ENCODE data around the gene FBXW7. TPM values are rescaled to one million over a fixed set of nuclear protein-coding genes. Genes with fewer than 3 reads are reported as not detected.

FBXW7 gene
- total RNA-seq, 6 experiments from 2014 or later, result 17.4 to 26.1 (median 19.5) TPM

DNA sequence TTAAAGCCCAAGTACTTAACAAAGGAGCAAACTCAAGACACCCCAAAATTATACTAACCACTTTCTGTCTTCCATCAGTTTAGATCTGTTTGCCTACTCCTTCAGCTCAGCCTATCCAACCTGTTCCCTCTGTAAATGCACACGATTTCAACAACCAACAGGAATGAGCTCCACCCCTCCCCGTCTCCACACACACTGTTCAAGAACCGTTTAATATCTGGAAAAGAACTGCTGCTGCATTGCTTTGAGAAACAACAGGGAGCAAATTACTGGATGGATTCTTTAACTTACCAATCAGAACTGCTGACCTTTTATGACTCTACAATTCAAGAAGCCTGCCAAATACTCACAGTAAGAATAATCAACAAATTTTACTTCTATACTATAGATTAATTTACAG is 87.0 kb downstream of the FBXW7 start:
- Mint-ChIP-seq H3K9me3 (no peaks in the 10 kb centered on the region), H3K36me3 (ENCODE audit: low read depth) (no peaks in the 10 kb centered on the region), H3K27ac (no peak overlapping the region), H3K4me1 (ENCODE audit: low read depth) (peaks cover 6% of the 10 kb centered on the region; the same call in 1 of the 2 replicates), H3K27me3 (ENCODE audit: insufficient read depth) (no peaks in the 10 kb centered on the region), H3K4me3 (no peak overlapping the region)
- no peak for TF ChIP-seq CTCF (IDR thresholded peaks at IDR 0.05)
- no peak for DNase-seq

DNA sequence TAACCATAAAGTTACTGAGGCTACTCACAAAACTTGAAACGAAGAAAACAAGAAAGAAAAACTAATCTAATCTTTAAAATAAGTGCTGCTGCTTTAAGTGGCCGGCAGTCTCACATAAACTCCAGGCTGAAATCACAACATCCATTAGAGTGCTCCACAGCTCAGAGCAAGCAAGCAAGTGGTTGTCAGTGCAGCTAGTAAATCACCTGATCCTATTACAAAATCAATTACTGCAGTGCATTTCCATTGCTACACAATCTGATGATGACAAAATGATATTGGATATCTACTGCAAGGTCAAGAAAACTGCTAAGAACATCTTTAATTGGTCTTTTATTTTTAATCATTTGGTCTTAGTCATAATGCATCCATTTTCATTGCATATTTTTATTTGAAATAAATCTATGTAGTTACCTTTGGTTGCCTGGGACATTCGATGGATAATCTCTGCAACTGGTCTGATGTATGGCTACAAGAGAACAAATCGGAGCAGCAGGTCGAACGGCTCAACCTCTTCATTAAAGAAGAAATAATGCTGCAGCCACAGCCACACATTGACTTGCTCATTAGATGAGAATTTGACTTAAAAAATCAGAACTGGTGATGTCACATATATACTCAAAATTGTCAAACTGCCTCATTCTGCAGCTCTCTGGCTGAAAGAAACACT is 87.7 kb downstream of the FBXW7 start:
- H3K4me1 Mint-ChIP-seq (ENCODE audit: low read depth), result peaks cover 6% of the 10 kb centered on the region; the same call in 1 of the 2 replicates
- no peaks in the 10 kb centered on the region for H3K27me3 Mint-ChIP-seq (ENCODE audit: insufficient read depth)
- H3K36me3 Mint-ChIP-seq (ENCODE audit: low read depth), result no peaks in the 10 kb centered on the region
- H3K27ac Mint-ChIP-seq, result no peak overlapping the region
- no peak for TF ChIP-seq CTCF (IDR thresholded peaks at IDR 0.05)
- H3K4me3 Mint-ChIP-seq, result no peak overlapping the region
- no peaks in the 10 kb centered on the region for H3K9me3 Mint-ChIP-seq
- DNase-seq, result no peak

- Mint-ChIP-seq H3K27ac (no peak overlapping the region), H3K4me3 (no peak overlapping the region), H3K27me3 (ENCODE audit: insufficient read depth) (no peaks in the 10 kb centered on the region), H3K4me1 (ENCODE audit: low read depth) (peaks cover 3% of the 10 kb centered on the region; the same call in 1 of the 2 replicates), H3K36me3 (ENCODE audit: low read depth) (no peaks in the 10 kb centered on the region), H3K9me3 (no peaks in the 10 kb centered on the region)
- no peak for TF ChIP-seq CTCF (IDR thresholded peaks at IDR 0.05)
- DNase-seq, result no peak
Measured at GRCh38 chr4:152443859-152444258, 92.0 kb downstream of the FBXW7 start.

GRCh38 chr4:152437561-152437960 is 98.3 kb downstream of the FBXW7 start:
- Mint-ChIP-seq H3K27ac (no peak overlapping the region), H3K4me1 (ENCODE audit: low read depth) (peaks cover 10% of the 10 kb centered on the region), H3K36me3 (ENCODE audit: low read depth) (peaks cover 11% of the 10 kb centered on the region), H3K27me3 (ENCODE audit: insufficient read depth) (no peaks in the 10 kb centered on the region), H3K9me3 (no peaks in the 10 kb centered on the region), H3K4me3 (no peak overlapping the region)
- no peak for DNase-seq
- TF ChIP-seq CTCF (IDR thresholded peaks at IDR 0.05), result no peak

DNA sequence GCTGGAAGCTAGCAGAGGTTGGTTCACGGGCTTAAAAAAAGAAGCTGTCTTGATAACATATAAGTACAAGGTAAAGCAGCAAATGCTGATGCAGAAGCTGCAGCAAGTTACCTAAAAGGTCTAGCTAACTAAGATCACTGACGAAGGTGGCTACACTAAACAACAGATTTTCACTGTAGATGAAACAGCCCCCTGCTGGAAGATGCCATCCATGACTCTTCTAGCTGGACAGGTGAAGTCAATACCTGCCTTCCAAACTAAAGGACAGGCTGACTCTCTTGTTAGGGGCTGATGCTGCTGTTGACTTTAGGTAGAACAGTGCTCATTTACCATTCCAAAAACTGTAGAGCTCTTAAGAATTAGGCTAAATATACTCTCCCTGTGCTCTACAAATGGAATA is 99.5 kb downstream of the FBXW7 start:
- no peak for TF ChIP-seq CTCF (IDR thresholded peaks at IDR 0.05)
- peaks cover 11% of the 10 kb centered on the region for H3K36me3 Mint-ChIP-seq (ENCODE audit: low read depth)
- H3K9me3 Mint-ChIP-seq, result no peaks in the 10 kb centered on the region
- no peaks in the 10 kb centered on the region for H3K27me3 Mint-ChIP-seq (ENCODE audit: insufficient read depth)
- no peak overlapping the region for H3K27ac Mint-ChIP-seq
- H3K4me1 Mint-ChIP-seq (ENCODE audit: low read depth), result peaks cover 10% of the 10 kb centered on the region
- no peak for DNase-seq
- no peak overlapping the region for H3K4me3 Mint-ChIP-seq
